Measurements from ENCODE around the gene CSRNP2. TPM values are rescaled to one million over a fixed set of nuclear protein-coding genes. Genes with fewer than 3 reads are reported as not detected.

Gene CSRNP2
- total and polyA plus RNA-seq, 2 of the 8 experiments (the other 6 are each of a cell fraction or from before 2014, with no cell fraction given): 13.7 to 34.0 TPM

GRCh38 chr12:51127050-51127729 lies 43.8 kb upstream of the CSRNP2 start:
- no peak overlapping the region for H3K14ac ChIP-seq (ENCODE audit: insufficient read length)
- no peak overlapping the region for H2BK120ac ChIP-seq (replicated peaks; ENCODE audit: low read depth, low read length)
- peaks cover 0 to 8% (median 1%) of the 10 kb centered on the region in 4 experiments; a peak in 4 of 8 replicates for H3K36me3 ChIP-seq (ENCODE audit: control insufficient read depth in 2 of 4, insufficient read depth in 4 of 4, low read length in 3 of 4)
- H3K4me3 ChIP-seq (ENCODE audit: extremely low read depth in 1 of 4, insufficient read depth in 2 of 4, low read depth in 3 of 4, low read length in 4 of 4): no peak overlapping the region
- H4K20me1 ChIP-seq (replicated peaks in 1 of 2; ENCODE audit: control insufficient read depth in 1 of 2, insufficient read depth in 2 of 2, low read length in 2 of 2): no peaks in the 10 kb centered on the region
- H3K9me3 ChIP-seq (ENCODE audit: insufficient read depth in 2 of 2, low read depth in 1 of 2, low read length in 1 of 2): no peaks in the 10 kb centered on the region
- no peak for TF ChIP-seq GABPA (IDR thresholded peaks at IDR 0.05; ENCODE audit: borderline replicate concordance, insufficient read depth, low read length)
- no peak for TF ChIP-seq MAX (IDR thresholded peaks at IDR 0.05)
- H3K9ac ChIP-seq (replicated peaks in 1 of 4; ENCODE audit: extremely low read depth in 1 of 4, low read depth in 3 of 4, low read length in 3 of 4): no peak overlapping the region
- H4K5ac ChIP-seq (ENCODE audit: insufficient read length, low read depth, low read length): no peak overlapping the region
- no peak overlapping the region for H2AFZ ChIP-seq (ENCODE audit: low read length)
- H3K23me2 ChIP-seq (ENCODE audit: low read depth, low read length): no peaks in the 10 kb centered on the region
- H3K79me1 ChIP-seq (ENCODE audit: low read depth, low read length): peaks cover 2% of the 10 kb centered on the region; the same call in 1 of the 2 replicates
- no peak overlapping the region for H3K23ac ChIP-seq (ENCODE audit: insufficient read length)
- H4K8ac ChIP-seq (ENCODE audit: extremely low read depth, insufficient read depth, low read length): no peak overlapping the region
- no peak overlapping the region for H2BK12ac ChIP-seq (ENCODE audit: low read depth, low read length)
- no peak overlapping the region for H3K56ac ChIP-seq (replicated peaks; ENCODE audit: insufficient read length, low read depth, low read length)
- no peak for FAIRE-seq
- POLR2A ChIA-PET (ENCODE audit: partially characterized antibody): interaction anchor here (0.5 kb wide), 1 partner anchor 155 kb away, joined by 3 read pairs; no protein-coding TSS in a partner anchor
- no peak overlapping the region for H3K18ac ChIP-seq (ENCODE audit: extremely low read depth, low read length)
- no peak overlapping the region for H3K27ac ChIP-seq (ENCODE audit: low read depth, low read length)
- DNase-seq (ENCODE audit: low read depth in 1 of 2, low spot score in 2 of 2): no peak
- CTCF ChIA-PET (ENCODE audit: partially characterized antibody): no interaction called here
- no peak overlapping the region for H3K4me2 ChIP-seq (ENCODE audit: insufficient read depth in 1 of 2, low read depth in 2 of 2, low read length in 2 of 2)
- no peaks in the 10 kb centered on the region for H3K27me3 ChIP-seq (replicated peaks in 1 of 4; ENCODE audit: control insufficient read depth in 3 of 4, extremely low read depth in 1 of 4, insufficient read depth in 3 of 4, low read length in 3 of 4)
- H3K4ac ChIP-seq (replicated peaks; ENCODE audit: insufficient read length, low read depth, low read length): no peak overlapping the region
- peaks cover 0 to 6% of the 10 kb centered on the region in 2 experiments; a peak in 1 of 4 replicates for H3K79me2 ChIP-seq (ENCODE audit: control insufficient read depth in 1 of 2, insufficient read depth in 2 of 2, low read length in 2 of 2)
- H4K91ac ChIP-seq (replicated peaks; ENCODE audit: insufficient read length, low read length): no peak overlapping the region
- no peak overlapping the region for H2BK15ac ChIP-seq (ENCODE audit: low read length)
- H2BK5ac ChIP-seq (ENCODE audit: low read depth, low read length): no peak overlapping the region
- H3K4me1 ChIP-seq (replicated peaks in 1 of 4; ENCODE audit: control insufficient read depth in 3 of 4, insufficient read depth in 4 of 4, low read length in 3 of 4): no peaks in the 10 kb centered on the region
- 83% methylated on average over 2 of the region's 2 CpGs; no CpG with 5 or more reads in 1 of the 2 experiments for WGBS, 2 experiments (ENCODE audit: extremely low coverage in 1 of 2, insufficient coverage in 1 of 2, insufficient read length in 1 of 2, insufficient replicate concordance in 2 of 2, low coverage in 1 of 2, low lambda C conversion rate in 2 of 2, missing lambda C conversion rate in 1 of 2)
- no peak overlapping the region for H2BK20ac ChIP-seq (ENCODE audit: low read length)
- H2AK5ac ChIP-seq (ENCODE audit: low read depth, low read length): no peak overlapping the region
